ENCODE measurements around the gene FGD6. TPM values are rescaled to one million over a fixed set of nuclear protein-coding genes. Genes with fewer than 3 reads are reported as not detected.

The FGD6 gene
- total and polyA plus RNA-seq, 3 donors from 2014 or later, result 4.8 to 13.6 (median 13.1) TPM

GRCh38 chr12:95151406-95151805 is 65.9 kb downstream of the FGD6 start:
- intact Hi-C loops (cut with DNase I; ENCODE audit: low total_unique reads), result no loop called here

GRCh38 chr12:95150501-95150900 is 66.8 kb downstream of the FGD6 start:
- Histone ChIP-seq H3K9me3 (no peaks in the 10 kb centered on the region), H3K36me3 (ENCODE audit: low read depth, missing control alignments) (no peaks in the 10 kb centered on the region), H3K4me1 (no peaks in the 10 kb centered on the region), H3K27me3 (no peaks in the 10 kb centered on the region), H3K27ac (no peak overlapping the region), H3K4me3 (no peak overlapping the region)
- whole genome bisulfite sequencing, 2 donors, result 94 to 100% methylated on average over 1 of the region's 1 CpG
- intact Hi-C loops (cut with DNase I; ENCODE audit: low total_unique reads), result no loop called here
- no peak for DNase-seq
- TF ChIP-seq CTCF (IDR thresholded peaks at IDR 0.05) (no peak), POLR2A (IDR thresholded peaks at IDR 0.05) (no peak)

More at GRCh38 chr12:95151406-95151805, 65.9 kb downstream of the FGD6 start:
- no peak overlapping the region for H3K27ac ChIP-seq
- 91 to 100% methylated on average over 2 of the region's 2 CpGs for WGBS, 2 donors
- H3K4me3 ChIP-seq, result no peak overlapping the region
- H3K27me3 ChIP-seq, result no peaks in the 10 kb centered on the region
- no peaks in the 10 kb centered on the region for H3K9me3 ChIP-seq
- DNase-seq, result no peak
- H3K36me3 ChIP-seq (ENCODE audit: low read depth, missing control alignments), result no peaks in the 10 kb centered on the region
- no peak for TF ChIP-seq CTCF (IDR thresholded peaks at IDR 0.05)
- TF ChIP-seq POLR2A (IDR thresholded peaks at IDR 0.05), result no peak
- no peaks in the 10 kb centered on the region for H3K4me1 ChIP-seq

GRCh38 chr12:95147866-95148265 is 69.4 kb downstream of the FGD6 start:
- Histone ChIP-seq H3K9me3 (no peaks in the 10 kb centered on the region), H3K4me3 (no peak overlapping the region), H3K27me3 (no peaks in the 10 kb centered on the region), H3K4me1 (no peaks in the 10 kb centered on the region), H3K36me3 (ENCODE audit: low read depth, missing control alignments) (no peaks in the 10 kb centered on the region), H3K27ac (no peak overlapping the region)
- no peak for TF ChIP-seq CTCF (IDR thresholded peaks at IDR 0.05)
- no peak for TF ChIP-seq POLR2A (IDR thresholded peaks at IDR 0.05)
- intact Hi-C loops (cut with DNase I; ENCODE audit: low total_unique reads), result no loop called here
- no peak for DNase-seq

GRCh38 chr12:95146769-95147168 is 70.5 kb downstream of the FGD6 start:
- intact Hi-C loops (cut with DNase I; ENCODE audit: low total_unique reads), result no loop called here
- TF ChIP-seq CTCF (IDR thresholded peaks at IDR 0.05), result no peak
- no peak for TF ChIP-seq POLR2A (IDR thresholded peaks at IDR 0.05)
- DNase-seq, result no peak
- H3K27ac ChIP-seq, result no peak overlapping the region
- no peaks in the 10 kb centered on the region for H3K9me3 ChIP-seq
- no peak overlapping the region for H3K4me3 ChIP-seq
- no peaks in the 10 kb centered on the region for H3K4me1 ChIP-seq
- H3K27me3 ChIP-seq, result no peaks in the 10 kb centered on the region
- no peaks in the 10 kb centered on the region for H3K36me3 ChIP-seq (ENCODE audit: low read depth, missing control alignments)
- 87 to 96% methylated on average over 1 of the region's 1 CpG for WGBS, 2 donors

GRCh38 chr12:95143621-95144205 is 73.6 kb downstream of the FGD6 start:
- Histone ChIP-seq H3K9me3 (no peaks in the 10 kb centered on the region), H3K27me3 (no peaks in the 10 kb centered on the region), H3K36me3 (ENCODE audit: low read depth, missing control alignments) (no peaks in the 10 kb centered on the region), H3K4me3 (no peak overlapping the region), H3K4me1 (no peaks in the 10 kb centered on the region), H3K27ac (no peak overlapping the region)
- 62 to 69% methylated on average over 3 of the region's 3 CpGs for WGBS, 2 donors
- TF ChIP-seq POLR2A (IDR thresholded peaks at IDR 0.05), result no peak
- TF ChIP-seq CTCF (IDR thresholded peaks at IDR 0.05), result no peak
- DNase-seq, result no peak
- intact Hi-C loops (cut with DNase I; ENCODE audit: low total_unique reads), result no loop called here

Data from testis (tissue), 3 donors.